Activated naive CD4-positive, alpha-beta T cell treated with anti-CD3 and anti-CD28 coated beads, Interleukin-2, amount 50 U/mL, for 24 hours (primary cell): ENCODE results near the gene UNCX.
A peak's percentile ranks its signal among the peaks of the same experiment; 100 is the strongest.
"Not testable (repeated sequence)": the region's sequence is repeated elsewhere in the genome, so short reads cannot be mapped to it uniquely, and the experiment has no call there.

Experiments
- H3K27ac Mint-ChIP-seq: one replicate; pipeline ENCODE4 v1.8.0; 2021; ENCODE audit warnings: mild to moderate bottlenecking, mixed read lengths
- H3K27me3 Mint-ChIP-seq: one replicate; pipeline ENCODE4 v1.8.0; 2021; ENCODE audit warnings: mixed read lengths
- H3K36me3 Mint-ChIP-seq: one replicate; pipeline ENCODE4 v1.8.0; 2021; ENCODE audit warnings: mixed read lengths
- H3K4me1 Mint-ChIP-seq: one replicate; pipeline ENCODE4 v1.8.0; 2021; ENCODE audit warnings: mixed read lengths
- H3K4me3 Mint-ChIP-seq: one replicate; pipeline ENCODE4 v1.8.0; 2021; ENCODE audit warnings: mild to moderate bottlenecking, mixed read lengths
- H3K9me3 Mint-ChIP-seq: one replicate; pipeline ENCODE4 v1.8.0; 2021; ENCODE audit warnings: mixed read lengths

UNCX gene

DNA sequence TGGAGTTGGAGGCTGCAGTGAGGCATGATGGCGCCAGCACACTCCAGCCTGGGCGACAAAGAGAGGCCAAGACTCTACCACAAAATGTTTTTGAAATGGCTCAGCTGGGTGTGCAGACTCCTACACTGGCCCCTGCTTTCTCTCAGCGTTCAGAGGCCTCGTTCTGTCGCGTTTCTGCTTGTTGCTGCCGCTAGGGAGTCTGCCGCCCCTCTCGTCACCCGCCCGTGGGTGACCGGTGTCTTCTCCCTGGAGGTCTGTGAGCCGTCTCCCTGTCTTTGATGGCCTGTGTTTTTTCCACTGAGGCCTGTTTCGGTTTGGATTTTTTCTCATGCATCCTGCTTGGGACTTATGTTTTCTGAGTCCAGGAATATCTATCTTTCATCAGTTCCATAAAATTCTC is 23.6 kb upstream of the UNCX start:
- H3K4me1 Mint-ChIP-seq, result no peaks in the 10 kb centered on the region
- no peaks in the 10 kb centered on the region for H3K36me3 Mint-ChIP-seq
- peaks cover 21% of the 10 kb centered on the region for H3K27me3 Mint-ChIP-seq
- H3K9me3 Mint-ChIP-seq, result no peaks in the 10 kb centered on the region
- no peak overlapping the region for H3K27ac Mint-ChIP-seq
- H3K4me3 Mint-ChIP-seq, result no peak overlapping the region

- no peak overlapping the region for H3K4me3 Mint-ChIP-seq
- no peaks in the 10 kb centered on the region for H3K9me3 Mint-ChIP-seq
- no peak overlapping the region for H3K27ac Mint-ChIP-seq
- H3K27me3 Mint-ChIP-seq, result peaks cover 24% of the 10 kb centered on the region
- no peaks in the 10 kb centered on the region for H3K36me3 Mint-ChIP-seq
- H3K4me1 Mint-ChIP-seq, result no peaks in the 10 kb centered on the region
Measured at GRCh38 chr7:1210321-1210978, 22.2 kb upstream of the UNCX start.

DNA sequence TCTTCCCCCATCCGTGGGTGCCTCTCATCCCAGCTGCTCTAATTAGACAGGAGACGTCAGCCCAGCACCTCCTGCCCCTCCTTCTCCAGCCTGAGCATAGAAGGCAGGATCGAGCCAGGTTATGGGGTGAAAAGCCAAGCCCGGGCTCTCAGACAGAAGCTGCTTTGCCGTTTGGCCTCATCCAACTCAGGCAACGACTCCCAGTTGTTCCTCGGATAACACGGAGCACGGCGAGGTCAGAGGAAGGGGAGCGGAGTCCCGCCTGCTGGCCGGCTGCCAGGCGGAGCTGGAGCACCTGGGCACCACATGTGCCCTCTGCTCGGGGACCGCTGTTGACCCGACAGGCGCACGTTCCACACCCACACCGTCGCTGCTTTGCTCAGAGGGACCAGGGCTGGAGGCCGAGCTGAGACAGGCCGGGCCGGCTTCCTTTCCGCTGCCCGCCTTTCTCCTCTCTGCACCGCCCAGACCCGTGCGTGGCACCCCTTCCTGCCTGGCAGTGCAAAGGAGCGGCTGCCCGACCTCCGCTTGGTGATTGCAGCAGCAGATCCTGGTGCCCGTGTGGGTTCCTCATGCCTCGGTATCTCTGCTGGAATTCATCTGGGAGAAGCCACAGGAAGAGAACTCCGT is 21.6 kb upstream of the UNCX start:
- no peaks in the 10 kb centered on the region for H3K9me3 Mint-ChIP-seq
- H3K27ac Mint-ChIP-seq, result no peak overlapping the region
- H3K4me3 Mint-ChIP-seq, result no peak overlapping the region
- H3K27me3 Mint-ChIP-seq, result peaks cover 26% of the 10 kb centered on the region
- H3K4me1 Mint-ChIP-seq, result no peaks in the 10 kb centered on the region
- H3K36me3 Mint-ChIP-seq, result no peaks in the 10 kb centered on the region

GRCh38 chr7:1211611-1212010 is 21.1 kb upstream of the UNCX start:
- no peaks in the 10 kb centered on the region for H3K4me1 Mint-ChIP-seq
- no peaks in the 10 kb centered on the region for H3K36me3 Mint-ChIP-seq
- H3K27me3 Mint-ChIP-seq, result peaks cover 26% of the 10 kb centered on the region

GRCh38 chr7:1212025-1212424 is 20.6 kb upstream of the UNCX start:
- peaks cover 28% of the 10 kb centered on the region for H3K27me3 Mint-ChIP-seq
- H3K9me3 Mint-ChIP-seq, result not testable (repeated sequence)

More at GRCh38 chr7:1211611-1212010, 21.1 kb upstream of the UNCX start:
- no peak overlapping the region for H3K27ac Mint-ChIP-seq
- H3K9me3 Mint-ChIP-seq, result no peaks in the 10 kb centered on the region
- no peak overlapping the region for H3K4me3 Mint-ChIP-seq

GRCh38 chr7:1214516-1214915 is 18.2 kb upstream of the UNCX start:
- no peaks in the 10 kb centered on the region for H3K4me1 Mint-ChIP-seq
- no peak overlapping the region for H3K4me3 Mint-ChIP-seq
- no peaks in the 10 kb centered on the region for H3K9me3 Mint-ChIP-seq
- H3K27me3 Mint-ChIP-seq, result peaks cover 31% of the 10 kb centered on the region
- peaks cover 3% of the 10 kb centered on the region for H3K36me3 Mint-ChIP-seq
- no peak overlapping the region for H3K27ac Mint-ChIP-seq

More at GRCh38 chr7:1212025-1212424, 20.6 kb upstream of the UNCX start:
- H3K4me1 Mint-ChIP-seq, H3K27ac Mint-ChIP-seq, H3K4me3 Mint-ChIP-seq, H3K36me3 Mint-ChIP-seq: not testable (repeated sequence)

- no peaks in the 10 kb centered on the region for H3K4me1 Mint-ChIP-seq
- peaks cover 38% of the 10 kb centered on the region for H3K27me3 Mint-ChIP-seq
- H3K36me3 Mint-ChIP-seq, result peaks cover 3% of the 10 kb centered on the region
- no peaks in the 10 kb centered on the region for H3K9me3 Mint-ChIP-seq
- no peak overlapping the region for H3K4me3 Mint-ChIP-seq
- H3K27ac Mint-ChIP-seq, result no peak overlapping the region
Measured at GRCh38 chr7:1218541-1219165, 14.0 kb upstream of the UNCX start.

- peaks cover 3% of the 10 kb centered on the region for H3K36me3 Mint-ChIP-seq
- peaks cover 36% of the 10 kb centered on the region for H3K27me3 Mint-ChIP-seq
- no peaks in the 10 kb centered on the region for H3K9me3 Mint-ChIP-seq
- no peak overlapping the region for H3K27ac Mint-ChIP-seq
- no peak overlapping the region for H3K4me3 Mint-ChIP-seq
- no peaks in the 10 kb centered on the region for H3K4me1 Mint-ChIP-seq
Measured at GRCh38 chr7:1219498-1219897, 13.2 kb upstream of the UNCX start.

DNA sequence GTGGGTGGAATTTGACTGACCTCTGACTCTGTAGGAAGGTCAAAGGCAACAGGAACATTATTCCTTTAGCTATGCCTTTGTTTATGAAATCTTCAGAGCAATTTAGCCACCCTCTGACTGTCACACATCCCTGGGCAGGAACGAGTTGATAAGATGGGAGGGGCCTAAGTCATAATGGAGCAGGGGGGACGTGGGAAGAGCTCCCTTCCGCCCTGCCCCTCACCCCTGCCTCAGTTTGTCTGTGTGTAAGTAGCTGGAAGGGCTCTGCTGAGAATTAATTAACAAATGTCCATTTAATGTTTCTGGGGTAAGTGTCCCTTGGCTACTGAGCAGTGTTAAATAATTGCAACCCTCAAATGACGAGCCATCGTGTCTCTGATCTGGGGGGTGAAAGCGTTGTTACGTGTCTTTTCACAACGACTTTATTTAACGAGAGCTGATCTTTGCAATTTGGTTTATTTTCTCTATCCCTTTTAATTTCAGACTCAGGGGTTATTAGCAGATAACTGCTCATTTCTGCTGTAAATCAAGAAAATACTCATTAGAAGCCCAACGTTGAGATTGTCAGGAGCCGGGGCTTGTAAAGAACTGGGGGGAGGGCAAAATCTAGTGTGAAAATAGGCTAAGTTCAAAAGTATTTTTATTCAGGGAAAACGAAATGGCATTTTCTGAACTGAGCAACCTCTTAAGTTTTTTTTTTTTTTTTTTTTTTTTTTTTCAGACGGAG is 12.5 kb upstream of the UNCX start:
- Mint-ChIP-seq H3K9me3 (no peaks in the 10 kb centered on the region), H3K27ac (no peak overlapping the region), H3K4me1 (no peaks in the 10 kb centered on the region), H3K36me3 (peaks cover 3% of the 10 kb centered on the region), H3K27me3 (peaks cover 36% of the 10 kb centered on the region), H3K4me3 (no peak overlapping the region)

GRCh38 chr7:1220977-1221745 is 11.5 kb upstream of the UNCX start:
- Mint-ChIP-seq H3K36me3 (peaks cover 3% of the 10 kb centered on the region), H3K27ac (no peak overlapping the region), H3K4me1 (no peaks in the 10 kb centered on the region), H3K9me3 (no peaks in the 10 kb centered on the region), H3K4me3 (no peak overlapping the region), H3K27me3 (peaks cover 41% of the 10 kb centered on the region)

GRCh38 chr7:1223196-1223981 is 9.3 kb upstream of the UNCX start:
- Mint-ChIP-seq H3K4me3 (no peak overlapping the region), H3K9me3 (no peaks in the 10 kb centered on the region), H3K27ac (peak overlapping the region; percentile 30), H3K27me3 (peaks cover 48% of the 10 kb centered on the region), H3K4me1 (peaks cover 2% of the 10 kb centered on the region), H3K36me3 (no peaks in the 10 kb centered on the region)

- Mint-ChIP-seq H3K36me3 (no peaks in the 10 kb centered on the region), H3K4me1 (peaks cover 5% of the 10 kb centered on the region), H3K27ac (peak overlapping the region; percentile 88), H3K4me3 (no peak overlapping the region), H3K27me3 (peaks cover 50% of the 10 kb centered on the region), H3K9me3 (no peaks in the 10 kb centered on the region)
Measured at GRCh38 chr7:1224086-1224716, 8.5 kb upstream of the UNCX start.

DNA sequence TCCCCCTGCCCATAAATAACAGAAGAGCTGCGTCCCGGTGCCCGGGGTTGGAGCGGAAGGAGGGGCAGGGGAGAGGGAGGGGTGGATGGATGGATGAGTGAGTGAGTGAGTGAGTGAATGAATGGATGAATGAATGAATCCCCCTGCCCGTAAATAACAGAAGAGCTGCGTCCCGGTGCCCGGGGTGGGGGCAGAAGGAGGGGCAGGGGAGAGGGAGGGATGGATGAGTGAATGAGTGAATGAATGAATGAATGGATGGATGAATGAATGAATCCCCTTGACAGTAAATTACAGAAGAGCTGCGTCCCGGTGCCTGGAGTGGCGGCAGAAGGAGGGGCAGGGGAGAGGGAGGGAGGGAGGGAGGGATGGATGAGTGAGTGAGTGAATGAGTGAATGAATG is 7.6 kb upstream of the UNCX start:
- Mint-ChIP-seq H3K27ac (no peak overlapping the region), H3K27me3 (peaks cover 46% of the 10 kb centered on the region), H3K9me3 (no peaks in the 10 kb centered on the region), H3K4me3 (no peak overlapping the region), H3K36me3 (no peaks in the 10 kb centered on the region), H3K4me1 (peaks cover 5% of the 10 kb centered on the region)

- Mint-ChIP-seq H3K27ac (peak overlapping the region; percentile 17), H3K4me1 (peaks cover 5% of the 10 kb centered on the region), H3K27me3 (peaks cover 44% of the 10 kb centered on the region), H3K9me3 (no peaks in the 10 kb centered on the region), H3K4me3 (no peak overlapping the region), H3K36me3 (no peaks in the 10 kb centered on the region)
Measured at GRCh38 chr7:1225441-1226185, 7.1 kb upstream of the UNCX start.
